ENCODE data around the gene ST6GALNAC6. TPM values are rescaled to one million over a fixed set of nuclear protein-coding genes. Genes with fewer than 3 reads are reported as not detected.
"Not testable (repeated sequence)": the region's sequence is repeated elsewhere in the genome, so short reads cannot be mapped to it uniquely, and the experiment has no call there.

ST6GALNAC6 gene
- total RNA-seq, 1 donor from 2014 or later = 14.3 TPM

GRCh38 chr9:127837346-127837745 lies 62.1 kb downstream of the ST6GALNAC6 start:
- TF ChIP-seq EZH2phosphoT487 (IDR thresholded peaks at IDR 0.05) = no peak
- no peak for TF ChIP-seq EZH2 (IDR thresholded peaks at IDR 0.05)
- TF ChIP-seq CTCF (IDR thresholded peaks at IDR 0.05) = no peak
- Histone ChIP-seq H2AFZ (replicated peaks) (no peak overlapping the region), H3K9ac (no peak overlapping the region), H3K79me2 (ENCODE audit: low read depth) (no peaks in the 10 kb centered on the region), H3K4me3 (no peak overlapping the region), H3K9me3 (ENCODE audit: low read depth) (no peaks in the 10 kb centered on the region), H3K4me1 (peaks cover 8% of the 10 kb centered on the region), H3K27me3 (no peaks in the 10 kb centered on the region), H4K20me1 (ENCODE audit: low read depth) (no peaks in the 10 kb centered on the region), H3K27ac (no peak overlapping the region), H3K4me2 (no peak overlapping the region), H3F3A (ENCODE audit: low read depth) (no peaks in the 10 kb centered on the region), H3K36me3 (no peaks in the 10 kb centered on the region)
- Mint-ChIP-seq H3K27me3 (ENCODE audit: insufficient read depth, low read depth) (peaks cover 6% of the 10 kb centered on the region), H3K36me3 (no peaks in the 10 kb centered on the region), H3K27ac (peak overlapping the region; percentile 93), H3K4me3 (no peak overlapping the region), H3K9me3 (no peaks in the 10 kb centered on the region), H3K4me1 (peaks cover 36% of the 10 kb centered on the region)
- DNase-seq (ENCODE audit: low spot score) = no peak

GRCh38 chr9:127836561-127836960 lies 62.8 kb downstream of the ST6GALNAC6 start:
- not testable (repeated sequence) for H3K9ac ChIP-seq; H3K36me3 ChIP-seq; H3K9me3 ChIP-seq (ENCODE audit: low read depth); H3K4me1 ChIP-seq; H3K79me2 ChIP-seq (ENCODE audit: low read depth); H3K4me3 Mint-ChIP-seq; H3K27me3 ChIP-seq; H3K27me3 Mint-ChIP-seq (ENCODE audit: insufficient read depth, low read depth); H3F3A ChIP-seq (ENCODE audit: low read depth); DNase-seq (ENCODE audit: low spot score); H2AFZ ChIP-seq (replicated peaks); H3K27ac Mint-ChIP-seq; H3K9me3 Mint-ChIP-seq; H3K27ac ChIP-seq; H4K20me1 ChIP-seq (ENCODE audit: low read depth); H3K36me3 Mint-ChIP-seq; H3K4me3 ChIP-seq
- peak overlapping the region; percentile 20 for H3K4me2 ChIP-seq
- peaks cover 36% of the 10 kb centered on the region for H3K4me1 Mint-ChIP-seq

GRCh38 chr9:127835991-127836516 lies 63.3 kb downstream of the ST6GALNAC6 start:
- DNase-seq (ENCODE audit: low spot score) = no peak
- no peaks in the 10 kb centered on the region for H3K9me3 ChIP-seq (ENCODE audit: low read depth)
- H3K27me3 ChIP-seq = no peaks in the 10 kb centered on the region
- H3K4me1 ChIP-seq = peaks cover 8% of the 10 kb centered on the region
- no peak overlapping the region for H3K4me3 ChIP-seq
- H3K4me2 ChIP-seq = peak overlapping the region; percentile 20
- no peaks in the 10 kb centered on the region for H3F3A ChIP-seq (ENCODE audit: low read depth)
- Mint-ChIP-seq H3K9me3 (no peaks in the 10 kb centered on the region), H3K27me3 (ENCODE audit: insufficient read depth, low read depth) (peaks cover 9% of the 10 kb centered on the region), H3K36me3 (no peaks in the 10 kb centered on the region), H3K27ac (no peak overlapping the region), H3K4me3 (no peak overlapping the region), H3K4me1 (peaks cover 36% of the 10 kb centered on the region)
- H3K36me3 ChIP-seq = no peaks in the 10 kb centered on the region
- TF ChIP-seq EZH2 (IDR thresholded peaks at IDR 0.05) (no peak), CTCF (IDR thresholded peaks at IDR 0.05) (no peak), EZH2phosphoT487 (IDR thresholded peaks at IDR 0.05) (no peak)
- H3K9ac ChIP-seq = no peak overlapping the region
- no peaks in the 10 kb centered on the region for H3K79me2 ChIP-seq (ENCODE audit: low read depth)
- no peak overlapping the region for H3K27ac ChIP-seq
- H4K20me1 ChIP-seq (ENCODE audit: low read depth) = no peaks in the 10 kb centered on the region
- H2AFZ ChIP-seq (replicated peaks) = no peak overlapping the region

Small RNA genes within 50 kb of the gene (microRNA-seq; reads per million reads assigned to microRNA genes)
- gene MIR4672 = not detected

Small RNA genes within 50 kb of the gene (small RNA-seq; reads per million reads assigned to genes)
- not detected for gene MIR4672
- gene RNA5SP296 = not detected

Other genes with a start within 250 kb of the ST6GALNAC6 start
- 0.31 TPM in 1 of 2 replicates, not detected in the other for gene CFAP157, start 192.6 kb downstream of the ST6GALNAC6 start, total RNA-seq (ENCODE audit: low replicate concordance)
- 1.3 and 5.4 TPM in 2 replicates for gene PTRH1, start 183.9 kb downstream of the ST6GALNAC6 start, total RNA-seq (ENCODE audit: low replicate concordance)
- gene TTC16, start 183.5 kb downstream of the ST6GALNAC6 start, total RNA-seq (ENCODE audit: low replicate concordance) = not detected in 2 replicates
- gene TOR2A, start 164.3 kb downstream of the ST6GALNAC6 start, total RNA-seq (ENCODE audit: low replicate concordance) = 5.5 and 18.3 TPM in 2 replicates
- 1.8 and 1.9 TPM in 2 replicates for gene SH2D3C, start 120.9 kb downstream of the ST6GALNAC6 start, total RNA-seq (ENCODE audit: low replicate concordance)
- gene CDK9, start 113.6 kb downstream of the ST6GALNAC6 start, total RNA-seq (ENCODE audit: low replicate concordance) = 22.5 and 47.8 TPM in 2 replicates
- 32.8 and 60.5 TPM in 2 replicates for gene FPGS, start 96.7 kb downstream of the ST6GALNAC6 start, total RNA-seq (ENCODE audit: low replicate concordance)
- 0.19 TPM in 1 of 2 replicates, not detected in the other for gene ENG, start 44.9 kb downstream of the ST6GALNAC6 start, total RNA-seq (ENCODE audit: low replicate concordance)
- 20.5 and 25.6 TPM in 2 replicates for gene AK1, start 21.9 kb downstream of the ST6GALNAC6 start, total RNA-seq (ENCODE audit: low replicate concordance)
- 5.5 and 11.1 TPM in 2 replicates for gene ST6GALNAC4, start 17.4 kb upstream of the ST6GALNAC6 start, total RNA-seq (ENCODE audit: low replicate concordance)
- 1.4 and 8.8 TPM in 2 replicates for gene PIP5KL1, start 31.2 kb upstream of the ST6GALNAC6 start, total RNA-seq (ENCODE audit: low replicate concordance)
- 9.1 and 20.5 TPM in 2 replicates for gene DPM2, start 38.3 kb upstream of the ST6GALNAC6 start, total RNA-seq (ENCODE audit: low replicate concordance)
- 8.8 and 30.8 TPM in 2 replicates for gene EEIG1, start 81.4 kb upstream of the ST6GALNAC6 start, total RNA-seq (ENCODE audit: low replicate concordance)
- 8.4 and 9.5 TPM in 2 replicates for gene NAIF1, start 167.7 kb upstream of the ST6GALNAC6 start, total RNA-seq (ENCODE audit: low replicate concordance)
- gene SLC25A25, start 168.6 kb upstream of the ST6GALNAC6 start, total RNA-seq (ENCODE audit: low replicate concordance) = 8.5 and 15.7 TPM in 2 replicates
- gene PTGES2, start 228.1 kb upstream of the ST6GALNAC6 start, total RNA-seq (ENCODE audit: low replicate concordance) = 25.7 and 61.2 TPM in 2 replicates
- not detected in 2 replicates for gene LCN2, start 249.8 kb upstream of the ST6GALNAC6 start, total RNA-seq (ENCODE audit: low replicate concordance)

All from neural progenitor cell (in vitro differentiated cells).